HG03196 (cell line): Measurements from ENCODE around the gene KRT36.

ENCODE experiments used
- ATAC-seq: cut with Tn5 transposase; IDR thresholded peaks from one replicate; pipeline ENCODE4 v1.9.1; 2021; ENCODE audit not compliant: unreplicated experiment

KRT36 gene

GRCh38 chr17:41522301-41523224, 32.9 kb upstream of the KRT36 start:
- ATAC-seq, result no peak

GRCh38 chr17:41521574-41522261, 32.0 kb upstream of the KRT36 start:
- no peak for ATAC-seq

- ATAC-seq, result no peak
Observed at GRCh38 chr17:41520821-41521521, 31.3 kb upstream of the KRT36 start.

- ATAC-seq, result no peak
Observed at GRCh38 chr17:41519501-41520224, 30.0 kb upstream of the KRT36 start.

GRCh38 chr17:41518789-41519449, 29.2 kb upstream of the KRT36 start, which contains the start of gene KRT15:
Gene KRT15, minus strand, starts transcription at chr17:41518890. Its CDS starts 63 bp downstream, at chr17:41518827.
- ATAC-seq, result no peak

- no peak for ATAC-seq
Observed at GRCh38 chr17:41518031-41518430, 28.3 kb upstream of the KRT36 start.

- ATAC-seq, result no peak
Observed at GRCh38 chr17:41516830-41517283, 27.1 kb upstream of the KRT36 start.

GRCh38 chr17:41516147-41516829, 26.6 kb upstream of the KRT36 start:
- ATAC-seq, result no peak

GRCh38 chr17:41513168-41513547, 23.4 kb upstream of the KRT36 start:
- no peak for ATAC-seq

- no peak for ATAC-seq
Observed at GRCh38 chr17:41512546-41513167, 22.9 kb upstream of the KRT36 start.

GRCh38 chr17:41511716-41512115, 22.0 kb upstream of the KRT36 start:
- no peak for ATAC-seq

- no peak for ATAC-seq
Observed at GRCh38 chr17:41511116-41511515, 21.4 kb upstream of the KRT36 start.

- no peak for ATAC-seq
Observed at GRCh38 chr17:41510251-41511065, 20.7 kb upstream of the KRT36 start.

GRCh38 chr17:41507315-41507880, 17.7 kb upstream of the KRT36 start:
- no peak for ATAC-seq

- ATAC-seq, result no peak
Observed at GRCh38 chr17:41505809-41506767, 16.4 kb upstream of the KRT36 start.

- ATAC-seq, result no peak
Observed at GRCh38 chr17:41505007-41505808, 15.5 kb upstream of the KRT36 start, which contains the start of gene KRT13. Gene KRT13, minus strand, starts transcription at chr17:41505612. Its CDS starts 62 bp downstream, at chr17:41505550.
